HG03565 (cell line): ENCODE data around the gene IQCF6.
"Not testable (repeated sequence)": the region's sequence is repeated elsewhere in the genome, so short reads cannot be mapped to it uniquely, and the experiment has no call there.

Experiments
- ATAC-seq: cut with Tn5 transposase; IDR thresholded peaks from one replicate; pipeline ENCODE4 v1.9.1; 2021; ENCODE audit warnings: mild to moderate bottlenecking, moderate library complexity; ENCODE audit not compliant: unreplicated experiment

IQCF6 gene

DNA sequence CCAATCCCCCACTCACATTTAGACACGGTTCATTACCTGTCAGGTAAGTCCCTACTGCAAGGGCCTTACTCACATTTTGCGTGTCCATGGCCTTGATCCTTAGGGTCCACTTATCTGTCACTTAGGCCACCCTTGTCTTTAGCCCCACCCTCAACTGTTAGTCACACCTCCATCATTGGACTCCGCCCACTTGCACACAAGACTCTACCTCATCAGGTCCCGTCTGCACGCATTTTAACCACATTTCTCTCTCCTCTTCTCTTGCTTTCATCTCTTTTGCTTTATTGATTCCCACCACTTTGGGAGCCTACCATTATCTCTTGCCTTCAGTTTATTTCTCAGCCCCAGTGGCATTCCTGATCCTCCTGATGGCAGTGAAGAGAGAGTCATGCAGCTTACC, at the start of gene IQCF6:
TSS of gene IQCF6 (minus strand) at position 101 of the 400 bp plus-strand sequence. CDS start at position 88, 13 bp downstream.
- no peak for ATAC-seq

GRCh38 chr3:51828297-51828696, 49.3 kb upstream of the IQCF6 start:
- ATAC-seq = no peak

- no peak for ATAC-seq
Observed at GRCh38 chr3:51819709-51820406, 40.8 kb upstream of the IQCF6 start.

GRCh38 chr3:51819151-51819550, 40.1 kb upstream of the IQCF6 start:
- ATAC-seq = no peak

- no peak for ATAC-seq
Observed at GRCh38 chr3:51817375-51817774, 38.3 kb upstream of the IQCF6 start.

- ATAC-seq = no peak
Observed at GRCh38 chr3:51816723-51817122, 37.7 kb upstream of the IQCF6 start.

- no peak for ATAC-seq
Observed at GRCh38 chr3:51815614-51816013, 36.6 kb upstream of the IQCF6 start.

DNA sequence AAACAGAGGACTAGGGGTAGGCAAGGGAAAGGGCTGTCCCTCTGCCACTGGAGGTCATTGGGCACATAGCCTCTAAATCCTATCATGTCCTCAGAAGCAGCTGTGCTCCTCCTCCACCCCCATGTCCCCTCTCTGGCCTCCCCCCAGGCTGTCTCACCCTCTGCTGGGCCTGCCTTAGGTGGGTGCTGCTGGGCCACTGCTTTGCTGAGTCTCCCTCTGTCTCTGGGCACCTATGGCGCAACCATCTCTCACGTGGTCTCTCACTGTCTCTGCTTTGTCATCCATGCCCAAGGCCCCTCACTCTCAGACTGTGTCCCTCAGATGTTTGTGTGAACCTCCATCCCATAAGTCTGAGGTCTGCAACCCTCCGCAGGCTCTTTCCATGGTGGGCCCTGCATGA, 35.0 kb upstream of the IQCF6 start:
- no peak for ATAC-seq

GRCh38 chr3:51813539-51813938, 34.5 kb upstream of the IQCF6 start:
- no peak for ATAC-seq

- ATAC-seq = no peak
Observed at GRCh38 chr3:51808934-51809333, 29.9 kb upstream of the IQCF6 start.

GRCh38 chr3:51802106-51802703, 23.2 kb upstream of the IQCF6 start:
- ATAC-seq = no peak

DNA sequence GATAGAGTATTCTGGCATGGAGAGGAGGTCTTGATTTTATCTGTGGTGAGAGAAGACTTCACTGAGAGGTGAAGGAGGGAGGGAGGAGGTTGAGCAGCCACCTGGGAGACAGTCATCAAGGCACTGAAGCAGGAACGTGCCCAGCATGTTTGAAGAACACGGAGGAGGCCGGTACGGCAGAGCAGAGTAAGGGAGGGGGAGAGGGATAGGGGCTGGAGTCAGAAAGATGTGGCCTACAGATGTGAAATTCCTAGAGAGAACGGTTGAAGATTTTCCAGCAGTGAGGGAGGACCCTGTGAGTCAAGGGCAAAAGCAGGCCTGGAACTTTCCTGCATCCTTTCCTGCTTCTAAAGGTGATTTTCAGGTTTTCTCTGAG, 21.7 kb upstream of the IQCF6 start:
- ATAC-seq = no peak

- ATAC-seq = no peak
Observed at GRCh38 chr3:51799879-51800749, 21.1 kb upstream of the IQCF6 start.

- ATAC-seq = no peak
Observed at GRCh38 chr3:51798411-51798963, 19.4 kb upstream of the IQCF6 start.

- ATAC-seq = no peak
Observed at GRCh38 chr3:51796854-51797253, 17.8 kb upstream of the IQCF6 start.

- ATAC-seq = no peak
Observed at GRCh38 chr3:51794206-51794605, 15.2 kb upstream of the IQCF6 start.

DNA sequence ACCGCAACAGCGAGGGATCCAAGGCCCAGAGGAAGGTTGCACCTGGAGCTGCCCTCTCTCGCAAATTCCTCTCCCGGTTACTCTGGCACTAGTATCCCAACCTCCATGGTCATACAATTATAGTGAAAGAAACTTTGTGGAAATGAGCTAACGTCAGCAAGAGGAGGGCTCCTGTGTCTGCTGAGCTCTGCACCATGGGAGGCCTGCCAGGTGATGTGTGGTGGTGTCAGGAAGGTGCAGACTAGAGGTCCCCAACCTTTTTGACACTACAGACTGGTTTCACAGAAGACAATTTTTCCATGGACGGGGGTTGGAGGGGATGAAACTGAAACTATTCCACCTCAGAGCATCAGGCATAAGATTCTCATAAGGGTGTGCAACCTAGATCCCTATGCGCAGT, 13.2 kb upstream of the IQCF6 start:
- no peak for ATAC-seq

DNA sequence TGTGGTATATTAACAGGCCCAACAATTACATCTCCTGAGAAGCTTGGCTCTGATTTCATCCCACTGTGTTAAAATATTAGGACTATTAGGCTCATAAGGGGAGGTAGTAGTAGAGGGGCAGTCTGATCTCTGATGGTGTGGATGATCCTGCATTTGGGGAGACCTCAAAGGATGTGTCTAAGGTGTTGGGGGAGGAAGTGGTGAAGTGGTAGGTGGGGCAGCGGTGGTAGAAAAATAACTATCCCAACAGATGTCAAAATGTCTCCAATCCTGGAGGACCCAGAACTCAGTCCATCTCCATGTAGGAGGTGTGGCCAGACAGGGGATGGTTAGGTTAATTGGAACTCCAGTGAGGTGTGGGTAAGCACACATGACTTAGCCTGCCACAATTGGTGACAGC, 10.4 kb upstream of the IQCF6 start:
- ATAC-seq = no peak

DNA sequence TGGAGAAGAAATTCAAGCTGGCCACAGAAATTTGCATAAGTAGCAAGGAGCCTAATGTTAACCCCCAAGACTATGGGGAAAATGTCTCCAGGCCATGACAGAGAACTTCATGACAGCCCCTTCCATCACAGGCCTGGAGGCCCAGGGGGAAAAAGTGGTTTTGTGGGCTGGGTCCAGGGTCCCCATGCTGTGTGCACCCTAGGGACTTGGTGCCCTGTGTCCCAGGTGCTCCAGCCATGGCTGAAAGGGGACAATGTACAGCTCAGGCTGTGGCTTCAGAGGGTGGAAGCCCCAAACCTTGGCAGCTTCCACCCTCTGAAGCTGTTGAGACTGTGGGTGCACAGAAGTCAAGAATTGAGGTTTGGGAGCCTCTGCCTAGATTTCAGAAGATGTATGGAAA, 8.5 kb upstream of the IQCF6 start:
- not testable (repeated sequence) for ATAC-seq

DNA sequence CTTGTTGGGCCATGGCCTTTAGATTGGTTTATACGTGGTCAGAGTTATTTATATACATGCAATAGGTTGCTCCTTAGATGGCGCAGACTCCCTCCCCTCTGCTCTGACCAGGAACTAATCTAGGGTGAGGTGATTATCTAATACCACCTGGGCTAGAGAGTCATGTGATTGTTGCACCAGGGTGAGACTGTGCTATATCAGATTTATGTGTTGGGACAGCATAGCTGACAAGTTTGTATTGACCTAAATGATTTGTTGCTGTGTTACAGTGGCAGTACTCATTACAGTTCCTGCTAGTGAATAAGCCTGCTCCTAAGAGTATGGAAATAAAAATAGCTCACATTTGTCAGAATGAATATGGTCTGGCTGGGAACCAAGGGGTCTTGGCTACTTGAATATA, 7.2 kb upstream of the IQCF6 start:
- no peak for ATAC-seq

DNA sequence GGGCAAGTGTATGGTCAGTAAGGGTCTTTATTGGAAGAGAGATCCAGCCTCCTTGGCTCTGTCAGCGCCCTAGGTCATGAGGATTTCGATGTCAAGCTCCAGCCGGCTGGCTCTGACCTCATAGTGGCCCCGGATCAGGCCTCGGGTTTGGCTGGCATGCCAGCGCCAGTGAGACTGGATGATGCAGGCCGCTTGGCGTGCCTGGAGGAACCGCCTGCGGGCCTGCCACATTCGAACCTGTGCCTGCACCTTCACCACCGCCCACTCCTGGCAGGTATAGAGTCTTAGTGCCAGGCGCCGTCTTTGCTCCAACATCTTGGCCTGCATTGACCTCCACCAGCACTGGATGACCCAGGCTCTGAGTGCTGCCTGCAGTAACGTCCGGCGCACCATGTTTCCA, 483 bp downstream of the IQCF6 start:
- no peak for ATAC-seq

DNA sequence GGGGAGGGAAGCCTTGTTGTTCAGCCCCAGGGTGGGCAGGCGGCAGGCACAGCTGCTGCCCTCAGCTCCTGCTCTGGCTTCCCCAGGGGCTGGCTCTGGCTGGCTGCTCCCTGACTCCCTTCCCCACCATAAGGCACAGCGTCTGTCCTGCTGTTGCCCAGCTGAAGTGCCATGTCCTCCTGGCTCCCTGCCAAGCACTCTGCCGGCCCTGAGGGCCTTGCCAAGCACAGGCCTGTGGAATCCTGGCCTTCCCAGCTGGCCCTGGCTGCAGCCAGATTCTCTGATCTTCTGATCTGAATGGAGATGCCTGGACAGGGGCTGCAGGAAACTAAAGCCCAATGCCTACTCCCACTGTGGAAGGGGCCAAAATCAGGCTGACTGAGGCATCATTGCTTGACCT, 1.1 kb downstream of the IQCF6 start:
- no peak for ATAC-seq
